GM23338 (cell line): ENCODE results near the gene CD300A. TPM values are rescaled to one million over a fixed set of nuclear protein-coding genes. Genes with fewer than 3 reads are reported as not detected.

Source experiments
- ATAC-seq: fragments of 200-7000 bp; cut with Tn5 transposase; 3 replicates; pipeline ENCODE4 v1.9.1; 2020
- DNase-seq: peaks from one replicate; pipeline ENCODE4 v3.0.0-alpha.2; 2015; ENCODE audit warnings: low spot score
- H2AFZ ChIP-seq: fragments of 200-600 bp; sonication (generic); 2 replicates; pipeline ENCODE4 v1.8.0; 2016; ENCODE audit warnings: antibody characterized with exemption, mild to moderate bottlenecking, moderate library complexity
- H3F3A ChIP-seq: fragments of 200-600 bp; sonication (generic); replicated peaks from 2 replicates; pipeline ENCODE4 v1.8.0; 2017; ENCODE audit warnings: antibody characterized with exemption, mixed run types, low read depth
- H3K27ac ChIP-seq: fragments of 200-600 bp; sonication (generic); 2 replicates; pipeline ENCODE4 v1.6.1; 2016; ENCODE audit warnings: low read depth
- H3K27me3 ChIP-seq: fragments of 200-600 bp; sonication (generic); 2 replicates; pipeline ENCODE4 v1.8.0; 2016; ENCODE audit warnings: mild to moderate bottlenecking, mixed run types, moderate library complexity; ENCODE audit not compliant: insufficient read depth
- H3K36me3 ChIP-seq: fragments of 200-600 bp; sonication (generic); 2 replicates; pipeline ENCODE4 v1.8.0; 2016; ENCODE audit warnings: mild to moderate bottlenecking; ENCODE audit not compliant: insufficient read depth
- H3K4me1 ChIP-seq: fragments of 200-600 bp; sonication (generic); 2 replicates; pipeline ENCODE4 v1.8.0; 2016; ENCODE audit warnings: mild to moderate bottlenecking, moderate library complexity; ENCODE audit not compliant: insufficient read depth
- H3K4me2 ChIP-seq: fragments of 200-600 bp; sonication (generic); 2 replicates; pipeline ENCODE4 v1.7.1; 2017; ENCODE audit warnings: mixed run types
- H3K4me3 ChIP-seq: fragments of 200-600 bp; sonication (generic); 2 replicates; pipeline ENCODE4 v1.6.1; 2016; ENCODE audit warnings: mixed run types
- H3K79me2 ChIP-seq: fragments of 200-600 bp; sonication (generic); replicated peaks from 2 replicates; pipeline ENCODE4 v1.8.0; 2017; ENCODE audit warnings: mild to moderate bottlenecking; ENCODE audit not compliant: insufficient read depth
- H3K9me2 ChIP-seq: fragments of 200-600 bp; sonication (generic); 2 replicates; pipeline ENCODE4 v1.8.0; 2017; ENCODE audit not compliant: insufficient read depth
- H4K20me1 ChIP-seq: fragments of 200-600 bp; sonication (generic); replicated peaks from 2 replicates; pipeline ENCODE4 v1.8.0; 2017; ENCODE audit warnings: mild to moderate bottlenecking; ENCODE audit not compliant: insufficient read depth
- H3K27ac Mint-ChIP-seq: 2 replicates; pipeline ENCODE4 v1.8.0; 2020; ENCODE audit warnings: inconsistent platforms, mild to moderate bottlenecking, moderate library complexity, mixed read lengths
- H3K27me3 Mint-ChIP-seq: 3 replicates; pipeline ENCODE4 v1.8.0; 2022; ENCODE audit warnings: low read depth, mild to moderate bottlenecking, moderate library complexity, mixed read lengths, inconsistent platforms; ENCODE audit not compliant: insufficient read depth, poor library complexity
- H3K36me3 Mint-ChIP-seq: 3 replicates; pipeline ENCODE4 v1.8.0; 2021; ENCODE audit warnings: low read depth, mild to moderate bottlenecking, inconsistent platforms, moderate library complexity, mixed read lengths
- H3K4me1 Mint-ChIP-seq: 3 replicates; pipeline ENCODE4 v1.8.0; 2020; ENCODE audit warnings: mild to moderate bottlenecking, inconsistent platforms, mixed read lengths
- H3K4me3 Mint-ChIP-seq: 3 replicates; pipeline ENCODE4 v1.8.0; 2021; ENCODE audit warnings: moderate library complexity, mild to moderate bottlenecking, inconsistent platforms, mixed read lengths
- H3K9me3 Mint-ChIP-seq: 3 replicates; pipeline ENCODE4 v1.8.0; 2020; ENCODE audit warnings: moderate library complexity, mild to moderate bottlenecking, inconsistent platforms, mixed read lengths
- CREB1 ChIP-seq: fragments of 250-450 bp; sonication (Bioruptor Pico); IDR thresholded peaks from 2 replicates; pipeline ENCODE4 v1.5.0; 2020; ENCODE audit warnings: low read depth, mild to moderate bottlenecking, moderate library complexity
- CTCF ChIP-seq, 2 experiments: fragments of 200-600 bp in 1 of 2; sonication (generic) in 1 of 2; conservative IDR thresholded peaks; 2 replicates each; pipeline versions ENCODE4 v1.5.1 to v1.6.1; 2016 to 2017; ENCODE audit warnings: antibody characterized with exemption in 2 of 2, low read depth in 2 of 2, mild to moderate bottlenecking in 2 of 2, moderate library complexity in 1 of 2
- EZH2phosphoT487 ChIP-seq: fragments of 200-600 bp; sonication (generic); IDR thresholded peaks from one replicate; pipeline ENCODE4 v1.8.1; 2018; ENCODE audit warnings: antibody characterized with exemption; ENCODE audit not compliant: unreplicated experiment
- JUNB ChIP-seq: IDR thresholded peaks from one replicate; pipeline ENCODE4 v1.6.1; 2016; ENCODE audit warnings: antibody characterized with exemption; ENCODE audit not compliant: unreplicated experiment
- POLR2AphosphoS5 ChIP-seq: IDR thresholded peaks from 2 replicates; pipeline ENCODE4 v1.6.1; 2016; ENCODE audit warnings: antibody characterized with exemption, low read depth
- STAT1 ChIP-seq: IDR thresholded peaks from one replicate; pipeline ENCODE4 v1.6.1; 2016; ENCODE audit warnings: antibody characterized with exemption; ENCODE audit not compliant: unreplicated experiment
- ZNF114 ChIP-seq: fragments of 250-450 bp; sonication (Bioruptor Pico); IDR thresholded peaks from 2 replicates; pipeline ENCODE4 v1.5.0; 2020; ENCODE audit warnings: mild to moderate bottlenecking, moderate library complexity
- ZNF331 ChIP-seq: fragments of 250-450 bp; sonication (Bioruptor Pico); IDR thresholded peaks from 2 replicates; pipeline ENCODE4 v1.5.0; 2020; ENCODE audit warnings: low read depth, mild to moderate bottlenecking, moderate library complexity
- ZNF462 ChIP-seq: fragments of 250-450 bp; sonication (Bioruptor Pico); IDR thresholded peaks from 2 replicates; pipeline ENCODE4 v1.5.0; 2020; ENCODE audit warnings: mild to moderate bottlenecking, moderate library complexity
- polyA plus RNA-seq: library from polyadenylated mRNA; unstranded; fragments of >200 nt; fragmentation: Nextera tagmentation; extraction: Ambion mirVana; gene quantifications from 2 replicates; pipeline ENCODE4 v1.2.1, GENCODE V29; 2016
- total RNA-seq: library from RNA; depleted of rRNA; stranded (reverse); fragments of >200 nt; shearing (Covaris generic); gene quantifications from 2 replicates; pipeline ENCODE4 v1.2.3, GENCODE V29; 2014

Gene CD300A
- total and polyA plus RNA-seq, 2 experiments from 2014 or later, result 0.37 to 0.45 TPM

DNA sequence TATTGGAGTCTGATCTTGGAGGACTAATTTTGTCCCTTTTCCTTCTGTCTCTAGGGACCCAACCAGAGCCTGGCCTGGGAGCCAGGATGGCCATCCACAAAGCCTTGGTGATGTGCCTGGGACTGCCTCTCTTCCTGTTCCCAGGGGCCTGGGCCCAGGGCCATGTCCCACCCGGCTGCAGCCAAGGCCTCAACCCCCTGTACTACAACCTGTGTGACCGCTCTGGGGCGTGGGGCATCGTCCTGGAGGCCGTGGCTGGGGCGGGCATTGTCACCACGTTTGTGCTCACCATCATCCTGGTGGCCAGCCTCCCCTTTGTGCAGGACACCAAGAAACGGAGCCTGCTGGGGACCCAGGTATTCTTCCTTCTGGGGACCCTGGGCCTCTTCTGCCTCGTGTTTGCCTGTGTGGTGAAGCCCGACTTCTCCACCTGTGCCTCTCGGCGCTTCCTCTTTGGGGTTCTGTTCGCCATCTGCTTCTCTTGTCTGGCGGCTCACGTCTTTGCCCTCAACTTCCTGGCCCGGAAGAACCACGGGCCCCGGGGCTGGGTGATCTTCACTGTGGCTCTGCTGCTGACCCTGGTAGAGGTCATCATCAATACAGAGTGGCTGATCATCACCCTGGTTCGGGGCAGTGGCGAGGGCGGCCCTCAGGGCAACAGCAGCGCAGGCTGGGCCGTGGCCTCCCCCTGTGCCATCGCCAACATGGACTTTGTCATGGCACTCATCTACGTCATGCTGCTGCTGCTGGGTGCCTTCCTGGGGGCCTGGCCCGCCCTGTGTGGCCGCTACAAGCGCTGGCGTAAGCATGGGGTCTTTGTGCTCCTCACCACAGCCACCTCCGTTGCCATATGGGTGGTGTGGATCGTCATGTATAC, 26.5 kb upstream of the CD300A start (continued):
- no peak for TF ChIP-seq ZNF462
- TF ChIP-seq ZNF331 (CRISPR knock-in tag), result no peak
- TF ChIP-seq EZH2phosphoT487, result no peak

DNA sequence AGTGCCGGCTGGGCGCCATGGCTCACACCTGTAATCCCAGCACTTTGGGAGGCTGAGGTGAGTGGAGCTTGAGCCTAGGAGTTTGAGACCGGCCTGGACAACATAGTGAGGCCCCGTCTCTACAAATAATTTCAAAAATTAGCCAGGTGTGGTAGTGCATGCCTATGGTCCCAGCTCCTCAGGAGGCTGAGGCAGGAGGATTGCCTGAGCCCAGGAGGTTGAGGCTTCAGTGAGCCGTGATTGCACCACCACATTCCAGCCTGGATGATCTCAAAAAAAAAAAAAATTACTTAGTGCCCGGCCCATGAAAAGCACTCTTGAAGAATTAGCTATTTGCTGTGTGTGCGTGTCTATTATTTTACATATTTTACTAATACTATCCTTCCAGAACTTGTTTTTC, 24.9 kb upstream of the CD300A start:
- no peak for ATAC-seq
- H4K20me1 ChIP-seq, result no peaks in the 10 kb centered on the region
- TF ChIP-seq EZH2phosphoT487 (no peak), POLR2AphosphoS5 (no peak), ZNF114 (CRISPR knock-in tag) (no peak), JUNB (no peak), CTCF (conservative IDR thresholded peaks at IDR 0.05; ENCODE audit: low read depth in 2 of 2) (no peak), CREB1 (CRISPR knock-in tag) (no peak), STAT1 (no peak)

More for the DNA sequence above, 24.9 kb upstream of the CD300A start:
- Histone ChIP-seq H3K9me2 (no peaks in the 10 kb centered on the region), H3K4me2 (no peak overlapping the region), H3K4me3 (no peak overlapping the region), H3K27ac (no peak overlapping the region), H3K27me3 (no peaks in the 10 kb centered on the region), H3F3A (no peaks in the 10 kb centered on the region), H3K4me1 (peaks cover 12% of the 10 kb centered on the region; the same call in 1 of the 2 replicates), H2AFZ (no peak overlapping the region), H3K79me2 (no peaks in the 10 kb centered on the region), H3K36me3 (no peaks in the 10 kb centered on the region)
- peaks cover 7% of the 10 kb centered on the region; the same call in 2 of the 3 replicates for H3K36me3 Mint-ChIP-seq
- H3K4me1 Mint-ChIP-seq, result peaks cover 21% of the 10 kb centered on the region
- H3K27me3 Mint-ChIP-seq, result peaks cover 5% of the 10 kb centered on the region
- DNase-seq, result no peak
- H3K9me3 Mint-ChIP-seq, result no peaks in the 10 kb centered on the region; the same call in 2 of the 3 replicates
- H3K27ac Mint-ChIP-seq, result no peak overlapping the region
- no peak overlapping the region for H3K4me3 Mint-ChIP-seq
